GM12801 (cell line): ENCODE data around the gene BARX2.

Source experiments
- TF ChIP-seq, protein P1 (sequence below): IDR thresholded peaks from one replicate; pipeline ENCODE4 v1.5.1; 2011; ENCODE audit warnings: control low read depth; ENCODE audit not compliant: insufficient read length; ENCODE audit errors: extremely low read depth

Gene BARX2

DNA sequence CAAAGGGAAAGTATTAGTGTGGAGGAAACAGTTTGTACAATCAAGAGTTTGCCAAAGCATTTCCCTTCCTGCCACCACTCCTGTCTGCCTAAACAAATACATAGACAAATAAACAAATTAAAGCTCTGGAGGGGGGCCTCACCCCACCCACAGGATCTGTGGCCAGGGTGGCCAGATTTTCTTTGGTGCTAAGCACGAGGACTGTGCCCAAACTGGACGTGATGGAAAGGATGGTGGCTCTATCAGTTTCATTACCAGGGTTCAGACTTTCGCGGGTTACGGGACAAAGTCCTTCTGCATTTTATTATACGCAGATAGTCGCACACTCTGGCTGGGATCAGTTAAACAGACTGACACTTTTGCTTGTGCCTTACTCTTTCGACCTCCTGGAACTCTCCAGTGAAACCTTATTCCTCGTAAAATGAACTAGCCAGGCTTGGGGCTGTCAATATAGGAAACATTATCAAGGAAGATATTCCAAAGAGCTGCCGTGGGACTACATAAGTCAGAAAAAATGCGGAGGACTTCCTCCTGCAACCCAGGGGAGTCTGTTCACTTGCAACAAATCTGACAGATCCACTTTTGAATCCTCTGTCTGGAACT is 11.2 kb downstream of the BARX2 start:
- TF ChIP-seq, protein P1, sequence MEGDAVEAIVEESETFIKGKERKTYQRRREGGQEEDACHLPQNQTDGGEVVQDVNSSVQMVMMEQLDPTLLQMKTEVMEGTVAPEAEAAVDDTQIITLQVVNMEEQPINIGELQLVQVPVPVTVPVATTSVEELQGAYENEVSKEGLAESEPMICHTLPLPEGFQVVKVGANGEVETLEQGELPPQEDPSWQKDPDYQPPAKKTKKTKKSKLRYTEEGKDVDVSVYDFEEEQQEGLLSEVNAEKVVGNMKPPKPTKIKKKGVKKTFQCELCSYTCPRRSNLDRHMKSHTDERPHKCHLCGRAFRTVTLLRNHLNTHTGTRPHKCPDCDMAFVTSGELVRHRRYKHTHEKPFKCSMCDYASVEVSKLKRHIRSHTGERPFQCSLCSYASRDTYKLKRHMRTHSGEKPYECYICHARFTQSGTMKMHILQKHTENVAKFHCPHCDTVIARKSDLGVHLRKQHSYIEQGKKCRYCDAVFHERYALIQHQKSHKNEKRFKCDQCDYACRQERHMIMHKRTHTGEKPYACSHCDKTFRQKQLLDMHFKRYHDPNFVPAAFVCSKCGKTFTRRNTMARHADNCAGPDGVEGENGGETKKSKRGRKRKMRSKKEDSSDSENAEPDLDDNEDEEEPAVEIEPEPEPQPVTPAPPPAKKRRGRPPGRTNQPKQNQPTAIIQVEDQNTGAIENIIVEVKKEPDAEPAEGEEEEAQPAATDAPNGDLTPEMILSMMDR: no peak

DNA sequence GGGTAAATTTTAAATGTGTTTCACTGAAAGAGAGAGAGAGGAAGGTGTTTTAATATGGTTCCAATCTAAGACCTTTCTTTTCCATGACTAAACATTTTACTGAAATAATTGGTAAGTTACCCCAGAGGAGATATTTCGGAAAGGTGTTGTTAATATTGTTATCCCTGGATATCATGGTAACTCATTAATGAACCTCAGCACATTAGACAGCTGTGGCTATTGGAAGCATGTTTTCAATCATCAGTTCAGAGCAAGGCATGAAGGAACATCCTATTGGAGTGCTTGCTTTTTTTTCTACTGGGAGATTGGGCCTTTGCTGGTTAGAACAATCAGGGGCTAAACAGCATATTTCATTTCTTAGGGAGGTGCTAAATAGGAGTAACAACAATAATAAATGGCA is 11.8 kb downstream of the BARX2 start:
- TF ChIP-seq, protein P1: no peak

DNA sequence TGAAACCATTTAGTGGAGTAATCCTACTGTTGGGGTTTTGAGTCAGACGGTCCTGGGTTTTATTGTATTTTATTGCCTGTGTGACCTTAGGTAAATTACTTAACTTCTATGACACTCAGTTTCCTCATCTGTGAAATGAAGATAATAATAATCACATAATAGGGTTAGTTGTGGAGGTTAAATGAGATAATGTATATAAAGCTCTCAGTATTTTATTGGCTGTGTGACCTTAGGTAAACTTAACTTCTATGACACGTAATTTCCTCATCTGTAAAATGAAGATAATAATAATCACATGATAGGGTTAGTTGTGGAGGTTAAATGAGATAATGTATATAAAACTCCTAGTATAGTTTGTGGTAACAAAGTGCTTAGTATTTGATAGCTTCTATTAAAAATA is 13.2 kb downstream of the BARX2 start:
- TF ChIP-seq, protein P1: no peak

DNA sequence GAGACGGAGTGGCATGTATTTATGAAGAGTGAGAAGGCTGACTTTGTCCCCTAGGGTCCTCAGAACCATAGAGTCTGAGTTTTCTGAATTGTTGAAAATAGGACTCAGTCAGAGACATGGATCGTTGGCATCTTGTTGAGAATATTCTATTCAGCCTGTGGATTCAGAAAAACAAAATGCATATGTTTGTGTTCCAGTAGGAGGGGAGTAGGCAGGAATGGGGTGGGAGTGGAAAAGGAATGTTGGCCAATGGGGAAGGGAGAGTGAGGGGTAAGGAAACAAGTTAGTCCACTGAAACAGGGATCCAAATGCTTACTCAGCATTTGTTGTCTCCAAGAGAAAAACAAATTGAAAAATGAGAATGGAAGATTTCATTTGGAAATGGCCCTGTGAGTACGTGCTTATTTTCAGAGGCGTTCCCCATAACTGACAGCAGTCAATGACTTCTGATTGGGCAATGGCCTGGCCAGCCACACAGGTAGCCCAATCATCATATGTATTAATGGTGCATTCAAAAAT is 14.7 kb downstream of the BARX2 start:
- TF ChIP-seq, protein P1: no peak

DNA sequence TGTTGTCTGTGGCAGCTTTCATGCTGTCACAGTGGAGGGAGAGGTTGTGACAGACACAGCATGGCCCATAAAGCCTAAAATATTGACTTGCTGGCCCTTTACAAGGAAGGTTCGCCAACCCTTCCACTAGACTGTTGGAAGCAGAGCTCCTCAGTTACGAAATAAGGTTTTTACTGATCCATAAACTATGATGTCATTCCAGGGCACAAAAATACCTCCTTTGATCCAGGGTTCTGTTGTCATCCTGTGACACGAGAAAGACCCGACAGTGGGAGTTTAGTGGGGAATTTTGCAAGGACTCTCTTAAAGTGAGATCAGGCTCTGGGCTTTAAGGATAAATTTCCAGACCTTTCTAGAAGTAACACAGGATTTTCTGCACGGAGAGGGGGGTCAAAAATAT is 15.7 kb downstream of the BARX2 start:
- TF ChIP-seq, protein P1: no peak

DNA sequence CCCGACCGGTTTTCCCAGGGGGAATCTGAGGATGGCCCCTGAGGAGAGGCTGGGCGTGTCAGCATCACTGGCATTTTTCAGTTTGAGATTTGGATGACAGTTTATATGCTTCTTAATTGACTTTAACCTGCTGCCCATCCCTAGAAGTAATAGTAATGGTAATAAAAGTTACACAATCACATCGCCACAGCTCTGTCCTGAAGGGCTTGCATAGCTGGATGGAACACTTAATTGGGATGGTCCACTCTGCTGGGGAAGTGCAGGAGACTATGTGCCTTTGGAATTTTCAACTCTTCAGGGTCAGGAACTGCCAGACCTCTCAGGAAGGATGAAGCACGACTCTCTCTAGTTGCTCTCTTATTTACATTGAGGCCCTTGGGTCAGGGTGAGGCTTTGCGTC is 16.2 kb downstream of the BARX2 start:
- TF ChIP-seq, protein P1: no peak

DNA sequence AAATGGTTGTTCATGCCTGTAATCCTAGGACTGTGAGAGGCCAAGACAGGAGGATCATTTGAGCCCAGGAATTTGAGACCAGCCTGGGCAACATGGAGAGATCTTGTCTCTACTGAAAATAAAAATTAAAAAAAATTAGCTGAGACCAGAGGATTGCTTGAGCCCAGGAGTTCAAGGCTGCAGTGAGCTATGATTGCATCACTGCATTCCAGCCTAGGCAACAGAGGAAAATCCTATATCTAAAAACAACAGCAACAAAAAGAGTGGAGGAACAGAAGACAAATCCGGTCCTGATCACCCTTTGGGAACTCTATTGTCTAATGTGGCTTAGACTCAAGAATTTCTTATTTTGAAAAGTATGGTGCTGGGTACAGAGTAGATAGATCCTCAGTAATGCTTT is 17.3 kb downstream of the BARX2 start:
- TF ChIP-seq, protein P1: no peak
